GM21381 (cell line): Measurements from ENCODE around the gene TPP1.
A peak's percentile ranks its signal among the peaks of the same experiment; 100 is the strongest.

Experiments
- ATAC-seq: cut with Tn5 transposase; IDR thresholded peaks from one replicate; pipeline ENCODE4 v1.9.1; 2021; ENCODE audit warnings: mild to moderate bottlenecking, moderate library complexity; ENCODE audit not compliant: unreplicated experiment

The TPP1 gene

GRCh38 chr11:6647836-6648235, 28.6 kb upstream of the TPP1 start:
- ATAC-seq = no peak

- ATAC-seq = peak; percentile 81
Observed at GRCh38 chr11:6646918-6647679, 27.9 kb upstream of the TPP1 start.

- no peak for ATAC-seq
Observed at GRCh38 chr11:6646576-6646917, 27.3 kb upstream of the TPP1 start.

- no peak for ATAC-seq
Observed at GRCh38 chr11:6646071-6646470, 26.8 kb upstream of the TPP1 start.

- no peak for ATAC-seq
Observed at GRCh38 chr11:6642957-6643356, 23.7 kb upstream of the TPP1 start.

GRCh38 chr11:6640985-6641701, 21.9 kb upstream of the TPP1 start:
- no peak for ATAC-seq

- no peak for ATAC-seq
Observed at GRCh38 chr11:6640036-6640984, 21.1 kb upstream of the TPP1 start.

- ATAC-seq = no peak
Observed at GRCh38 chr11:6638429-6638828, 19.2 kb upstream of the TPP1 start.

- no peak for ATAC-seq
Observed at GRCh38 chr11:6637871-6638270, 18.6 kb upstream of the TPP1 start.

GRCh38 chr11:6636480-6636879, 17.3 kb upstream of the TPP1 start:
- no peak for ATAC-seq

- no peak for ATAC-seq
Observed at GRCh38 chr11:6635082-6635932, 16.1 kb upstream of the TPP1 start.

GRCh38 chr11:6634534-6634933, 15.3 kb upstream of the TPP1 start:
- no peak for ATAC-seq

GRCh38 chr11:6633422-6634408, 14.5 kb upstream of the TPP1 start:
- no peak for ATAC-seq

- ATAC-seq = no peak
Observed at GRCh38 chr11:6632116-6633073, 13.2 kb upstream of the TPP1 start.

- no peak for ATAC-seq
Observed at GRCh38 chr11:6631361-6631890, 12.2 kb upstream of the TPP1 start.

GRCh38 chr11:6630632-6631291, 11.5 kb upstream of the TPP1 start:
- ATAC-seq = no peak

- no peak for ATAC-seq
Observed at GRCh38 chr11:6629892-6630631, 10.8 kb upstream of the TPP1 start.
